Measurements from ENCODE around the gene RELCH.
"Not testable (repeated sequence)": the region's sequence is repeated elsewhere in the genome, so short reads cannot be mapped to it uniquely, and the experiment has no call there.

GRCh38 chr18:62166524-62166923, 20.5 kb upstream of the RELCH start:
- not testable (repeated sequence) for TF ChIP-seq CTCF, POLR2A (IDR thresholded peaks at IDR 0.05)

Measured in uterus (tissue), 2 donors.